Measurements from ENCODE around the gene DCAF15.
"Not testable (repeated sequence)": the region's sequence is repeated elsewhere in the genome, so short reads cannot be mapped to it uniquely, and the experiment has no call there.

DCAF15 gene

DNA sequence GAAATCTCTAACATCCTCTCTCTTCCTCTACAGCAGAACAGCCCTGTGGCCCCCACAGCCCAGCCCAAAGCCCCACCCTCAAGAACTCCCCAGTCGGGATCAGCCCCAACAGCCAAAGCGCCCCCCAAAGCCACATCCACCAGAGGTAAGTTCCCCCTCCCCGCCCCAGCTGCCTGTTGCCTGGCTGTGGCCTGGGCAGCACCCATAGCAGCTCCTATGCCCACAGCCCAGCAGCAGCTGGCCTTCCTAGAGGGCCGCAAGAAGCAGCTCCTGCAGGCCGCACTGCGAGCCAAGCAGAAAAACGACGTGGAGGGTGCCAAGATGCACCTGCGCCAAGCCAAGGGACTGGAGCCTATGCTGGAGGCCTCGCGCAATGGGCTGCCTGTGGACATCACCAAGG is 31.8 kb upstream of the DCAF15 start:
- no peak for DNase-seq (ENCODE audit: low read depth)
- in situ Hi-C loops (cut with HindIII; ENCODE audit: low sequenced_read_pairs) = no loop called here
- no peak for TF ChIP-seq CTCF (IDR thresholded peaks at IDR 0.05; ENCODE audit: low read depth, low read length, missing control alignments)
- H3K4me3 ChIP-seq (ENCODE audit: low read depth, low read length) = no peak overlapping the region

GRCh38 chr19:13920940-13921747 is 31.2 kb upstream of the DCAF15 start:
- TF ChIP-seq CTCF (IDR thresholded peaks at IDR 0.05; ENCODE audit: low read depth, low read length, missing control alignments) = no peak

GRCh38 chr19:13922118-13922517 is 30.2 kb upstream of the DCAF15 start:
- H3K4me3 ChIP-seq (ENCODE audit: low read depth, low read length); in situ Hi-C loops (cut with HindIII; ENCODE audit: low sequenced_read_pairs); DNase-seq (ENCODE audit: low read depth): not testable (repeated sequence)

More at GRCh38 chr19:13920940-13921747, 31.2 kb upstream of the DCAF15 start:
- H3K4me3 ChIP-seq (ENCODE audit: low read depth, low read length) = no peak overlapping the region
- no peak for DNase-seq (ENCODE audit: low read depth)
- in situ Hi-C loops (cut with HindIII; ENCODE audit: low sequenced_read_pairs) = no loop called here

DNA sequence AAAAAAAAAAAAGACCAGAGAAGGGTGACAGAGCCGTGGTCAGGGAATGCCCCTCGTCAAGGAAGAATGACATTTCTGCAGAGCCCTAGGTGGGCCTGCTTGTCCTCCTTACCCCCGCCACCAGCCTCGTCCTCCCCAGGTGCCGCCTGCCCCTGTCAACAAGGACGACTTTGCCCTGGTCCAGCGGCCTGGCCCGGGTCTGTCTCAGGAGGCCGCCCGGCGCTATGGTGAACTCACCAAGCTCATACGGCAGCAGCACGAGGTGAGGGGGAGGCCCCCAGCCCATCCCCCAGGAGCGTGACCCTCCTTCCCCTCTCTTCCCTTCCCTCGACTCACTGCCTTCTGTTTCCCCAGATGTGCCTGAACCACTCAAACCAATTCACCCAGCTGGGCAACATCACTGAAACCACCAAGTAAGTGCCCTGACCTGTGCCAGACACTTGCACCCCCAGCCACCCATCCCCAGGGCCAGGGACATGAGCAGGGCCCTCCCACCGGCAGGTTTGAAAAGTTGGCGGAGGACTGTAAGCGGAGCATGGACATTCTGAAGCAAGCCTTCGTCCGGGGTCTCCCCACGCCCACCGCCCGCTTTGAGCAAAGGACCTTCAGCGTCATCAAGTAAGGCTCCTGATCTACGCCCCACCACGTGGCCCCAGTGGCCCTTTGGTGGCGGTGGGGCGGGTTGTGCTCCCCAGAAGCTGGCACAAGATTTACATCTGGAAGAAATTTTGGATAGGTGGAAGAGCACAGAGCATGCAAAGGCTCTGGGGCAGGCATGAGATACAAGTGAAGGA is 28.9 kb upstream of the DCAF15 start:
- no peak for DNase-seq (ENCODE audit: low read depth)
- no peak for TF ChIP-seq CTCF (IDR thresholded peaks at IDR 0.05; ENCODE audit: low read depth, low read length, missing control alignments)
- H3K4me3 ChIP-seq (ENCODE audit: low read depth, low read length) = no peak overlapping the region
- in situ Hi-C loops (cut with HindIII; ENCODE audit: low sequenced_read_pairs) = no loop called here

DNA sequence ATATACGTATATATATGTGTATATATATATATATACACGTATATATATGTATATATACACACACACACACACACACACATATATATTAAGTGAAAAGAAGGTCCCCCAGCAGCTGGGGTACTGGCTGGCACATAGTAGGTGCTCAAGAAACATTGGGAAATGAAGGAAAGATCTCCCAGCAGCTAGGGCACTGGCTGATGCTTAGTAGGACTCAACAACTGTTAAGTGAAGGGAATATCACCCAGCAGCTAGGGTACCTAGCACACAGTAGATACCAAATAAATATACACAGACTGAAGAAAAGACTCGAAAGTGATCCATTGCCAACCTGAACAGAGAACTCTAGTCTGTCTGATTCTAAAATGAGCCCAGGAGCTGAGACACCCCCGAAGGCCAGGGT is 26.3 kb upstream of the DCAF15 start:
- in situ Hi-C loops (cut with HindIII; ENCODE audit: low sequenced_read_pairs) = no loop called here
- H3K4me3 ChIP-seq (ENCODE audit: low read depth, low read length) = no peak overlapping the region
- no peak for TF ChIP-seq CTCF (IDR thresholded peaks at IDR 0.05; ENCODE audit: low read depth, low read length, missing control alignments)
- DNase-seq (ENCODE audit: low read depth) = no peak

- DNase-seq (ENCODE audit: low read depth) = no peak
- in situ Hi-C loops (cut with HindIII; ENCODE audit: low sequenced_read_pairs) = no loop called here
- no peak for TF ChIP-seq CTCF (IDR thresholded peaks at IDR 0.05; ENCODE audit: low read depth, low read length, missing control alignments)
- no peak overlapping the region for H3K4me3 ChIP-seq (ENCODE audit: low read depth, low read length)
Observed at GRCh38 chr19:13926715-13927114, 25.6 kb upstream of the DCAF15 start.

GRCh38 chr19:13929340-13929739 is 23.0 kb upstream of the DCAF15 start:
- H3K4me3 ChIP-seq (ENCODE audit: low read depth, low read length) = no peak overlapping the region
- TF ChIP-seq CTCF (IDR thresholded peaks at IDR 0.05; ENCODE audit: low read depth, low read length, missing control alignments) = no peak
- no peak for DNase-seq (ENCODE audit: low read depth)
- in situ Hi-C loops (cut with HindIII; ENCODE audit: low sequenced_read_pairs) = no loop called here
